H1 (cell line): Measurements from ENCODE around the gene CARF.

ENCODE experiments used
- BACH1 ChIP-seq: IDR thresholded peaks from 2 replicates; pipeline ENCODE4 v1.6.1; 2012; ENCODE audit warnings: low read length, improper control_type of control experiment
- BCL11A ChIP-seq, 2 experiments: IDR thresholded peaks; one replicate each; pipeline ENCODE4 v1.6.1; 2011; ENCODE audit warnings: low read depth in 2 of 2, low read length in 2 of 2, mild to moderate bottlenecking in 2 of 2
- CHD2 ChIP-seq: IDR thresholded peaks from 2 replicates; pipeline ENCODE4 v1.6.1; 2012; ENCODE audit warnings: low read length, improper control_type of control experiment
- EZH2 ChIP-seq: fragments of 200-600 bp; sonication (generic); IDR thresholded peaks from 2 replicates; pipeline ENCODE4 v1.7.1; 2012; ENCODE audit warnings: low read depth, mild to moderate bottlenecking, moderate library complexity, low read length, inconsistent platforms; ENCODE audit not compliant: severe bottlenecking
- KDM5A ChIP-seq: fragments of 200-600 bp; IDR thresholded peaks from 2 replicates; pipeline ENCODE4 v1.7.1; 2012; ENCODE audit warnings: mild to moderate bottlenecking, low read length, inconsistent platforms, mixed read lengths
- POLR2AphosphoS5 ChIP-seq: IDR thresholded peaks from 2 replicates; pipeline ENCODE4 v1.6.1; 2011; ENCODE audit warnings: low read depth, low read length
- RNF2 ChIP-seq: fragments of 200-900, 300-1000 bp; sonication (generic); IDR thresholded peaks from 2 replicates; pipeline ENCODE4 v1.7.1; 2016; ENCODE audit warnings: borderline replicate concordance, low read depth, mild to moderate bottlenecking, antibody characterized with exemption, low read length; ENCODE audit not compliant: poor library complexity, severe bottlenecking; ENCODE audit errors: missing control alignments
- TAF7 ChIP-seq: optimal IDR thresholded peaks from 2 replicates; pipeline ENCODE3; 2011; ENCODE audit warnings: low read depth, mild to moderate bottlenecking, inconsistent platforms, low read length, moderate library complexity, borderline replicate concordance

DNA sequence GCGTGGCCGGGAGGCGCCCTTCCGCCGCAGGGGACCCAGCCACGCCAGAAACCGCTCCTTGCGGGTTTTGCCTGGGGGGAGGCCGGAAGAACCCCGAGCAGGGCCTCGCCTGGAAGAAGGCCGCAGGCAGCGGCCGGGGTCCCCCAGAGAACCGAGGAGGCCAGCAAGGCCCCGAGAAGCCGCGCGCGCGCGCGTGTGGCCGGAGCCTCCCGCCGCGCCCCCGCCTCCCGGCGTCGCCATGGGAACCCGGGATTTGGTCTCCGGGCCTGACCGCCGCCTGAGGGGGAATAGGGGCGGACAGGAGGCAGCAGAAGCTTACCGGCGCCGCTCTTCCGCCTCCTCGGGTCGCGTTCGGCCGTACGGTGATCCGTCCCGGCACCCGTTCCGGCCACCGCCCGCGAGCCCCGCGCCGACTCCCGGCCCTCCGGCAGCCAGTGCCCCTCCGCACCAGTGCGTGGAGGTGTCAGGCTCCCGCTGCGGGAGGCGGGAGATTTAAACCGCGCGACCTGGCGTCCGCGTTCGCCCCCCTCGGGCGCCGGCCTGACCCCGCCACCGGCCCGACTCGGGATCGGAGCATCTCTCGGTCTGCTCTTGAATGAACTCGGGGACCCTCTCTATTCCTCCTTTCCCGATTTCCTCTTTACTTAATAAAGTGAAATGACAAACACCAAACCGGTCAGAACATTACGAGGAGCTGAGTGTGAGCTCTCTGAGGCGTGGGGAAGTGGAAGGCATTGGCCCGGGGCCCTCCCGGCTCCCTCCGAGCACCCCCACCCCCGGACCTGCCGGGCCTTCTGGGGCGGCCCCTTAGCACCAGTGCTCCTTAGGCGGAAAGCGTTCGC, 40.6 kb upstream of the CARF start, which contains the start of gene ICA1L:
- TF ChIP-seq EZH2, result no peak
- peak; percentile 31 for TF ChIP-seq TAF7
- no peak for TF ChIP-seq BACH1
- no peak for TF ChIP-seq CHD2
- TF ChIP-seq BCL11A (IDR thresholded peaks at IDR 0.05; ENCODE audit: low read depth in 2 of 2, low read length in 2 of 2), result no peak
- no peak; the same call in 1 of the 2 replicates for TF ChIP-seq POLR2AphosphoS5
- no peak for TF ChIP-seq RNF2
- no peak for TF ChIP-seq KDM5A
